ENCODE data around the gene TTN.

The TTN gene

DNA sequence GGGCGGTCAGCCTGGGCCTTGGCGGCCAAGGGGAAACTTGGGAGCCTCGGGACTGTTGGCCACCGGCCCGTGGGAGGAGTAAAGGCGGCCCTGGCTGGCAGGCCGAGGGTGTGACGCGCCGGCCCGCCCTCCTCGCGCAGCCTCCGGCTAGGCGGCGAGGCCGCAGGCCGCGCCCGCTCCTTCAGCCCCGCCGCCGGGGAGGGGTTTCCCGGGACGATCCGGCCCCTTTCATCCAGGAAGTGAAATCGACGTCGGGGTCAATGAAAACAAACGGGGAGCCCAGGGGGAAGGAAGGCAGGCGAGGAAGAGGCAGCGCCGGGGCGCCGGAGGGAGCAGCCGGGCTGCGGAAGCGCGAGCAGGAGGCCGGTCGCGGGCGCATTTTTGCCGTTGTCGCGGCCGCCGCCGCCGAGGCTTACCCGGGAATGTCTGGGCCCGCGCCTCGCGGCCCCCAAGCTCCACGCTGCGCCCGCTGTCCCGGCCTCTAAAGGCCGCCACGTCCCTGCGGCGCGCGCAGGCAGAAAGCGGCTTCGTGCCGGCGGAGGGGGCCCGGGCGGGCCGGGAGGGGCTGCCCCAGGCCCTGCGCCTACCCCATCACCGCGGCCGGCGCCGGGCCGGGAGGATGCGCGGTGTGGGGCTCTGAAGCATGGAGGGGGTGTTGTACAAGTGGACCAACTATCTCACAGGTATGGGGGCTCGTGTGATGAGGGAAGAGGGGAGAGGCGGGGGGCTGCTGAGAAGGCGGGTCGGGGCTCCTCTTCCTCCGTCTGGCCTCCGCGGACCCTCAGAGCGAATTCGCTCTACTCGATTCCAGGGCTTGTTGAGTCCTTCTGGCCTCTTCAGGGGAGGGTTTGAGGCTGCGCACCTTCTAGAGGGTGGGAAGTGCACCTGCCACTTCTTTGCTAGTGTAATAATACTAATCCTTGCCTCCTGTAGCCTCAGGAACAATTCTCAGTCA is 326.7 kb downstream of the TTN start, which contains the start of gene PLEKHA3:
PLEKHA3 (plus strand) TSS at position 231 of the 955 bp plus-strand sequence; CDS start at position 644, 413 bp downstream.
- peak; percentile 79 for DNase-seq

GRCh38 chr2:178479758-178480226 is 327.4 kb downstream of the TTN start:
- DNase-seq: no peak

DNA sequence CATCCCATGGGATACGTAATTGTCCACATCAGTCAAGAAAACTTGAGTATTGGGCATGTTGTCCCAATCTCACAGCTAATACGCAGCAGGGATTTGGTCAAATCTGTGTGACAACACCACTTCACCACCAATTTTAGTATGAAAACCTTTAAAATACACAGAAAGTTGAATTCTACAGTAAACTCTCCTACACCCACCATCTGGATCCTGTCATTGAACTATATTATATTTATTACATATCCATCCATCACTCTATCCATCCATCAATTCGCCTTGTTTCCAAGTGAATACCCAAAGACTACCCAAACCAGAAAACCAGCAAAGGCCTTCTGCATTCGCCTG is 328.0 kb downstream of the TTN start:
- no peak for DNase-seq

- DNase-seq: peak; percentile 84
Measured at GRCh38 chr2:178478439-178479274, 328.6 kb downstream of the TTN start, which contains the start of gene FKBP7. Gene FKBP7 (minus strand): TSS chr2:178478600. CDS start chr2:178478499, 101 bp downstream.

GRCh38 chr2:178478130-178478438 is 329.1 kb downstream of the TTN start:
- peak; percentile 22 for DNase-seq

GRCh38 chr2:178477443-178478129 is 329.6 kb downstream of the TTN start:
- DNase-seq: no peak

GRCh38 chr2:178476477-178476876 is 330.7 kb downstream of the TTN start:
- DNase-seq: no peak

Measured in activated CD4-positive, alpha-beta T cell treated with anti-CD3 and anti-CD28 coated beads for 48 hours (primary cell).